Stomach (tissue), 9 donors: Measurements from ENCODE around the gene LOXL3. TPM values are rescaled to one million over a fixed set of nuclear protein-coding genes. Genes with fewer than 3 reads are reported as not detected.

Experiments used
- DNase-seq, 2 donors: peaks; one replicate each; pipeline versions ENCODE4 v3.0.0 to v3.0.0-alpha.2; 2013 to 2019
- H3K27ac ChIP-seq, 5 donors: fragments of 200-600 bp in 4 of 5; sonication (generic) in 4 of 5; one replicate each; pipeline ENCODE4 v1.5.1; 2013 to 2019; ENCODE audit warnings: mild to moderate bottlenecking in 1 of 5, moderate library complexity in 1 of 5
- H3K27me3 ChIP-seq, 3 donors: fragments of 200-600 bp; sonication (generic); one replicate each; pipeline ENCODE4 v1.5.1; 2017 to 2019; ENCODE audit warnings: mixed run types in 1 of 3
- H3K36me3 ChIP-seq, 4 donors: fragments of 200-600 bp; sonication (generic); 1 replicate in 3 of 4; 2 replicates in 1 of 4; pipeline ENCODE4 v1.5.1; 2016 to 2019
- H3K4me1 ChIP-seq, 4 donors: fragments of 200-600 bp; sonication (generic); one replicate each; pipeline ENCODE4 v1.5.1; 2016 to 2019
- H3K4me3 ChIP-seq, 4 donors: fragments of 200-600 bp; sonication (generic) in 3 of 4; one replicate each; pipeline ENCODE4 v1.5.1; 2016 to 2019; ENCODE audit warnings: mild to moderate bottlenecking in 1 of 4
- H3K9me3 ChIP-seq, 4 donors: fragments of 200-600 bp; sonication (generic); one replicate each; pipeline ENCODE4 v1.5.1; 2016 to 2019
- EP300 ChIP-seq: sonication (generic); formaldehyde crosslinking; IDR thresholded peaks from one replicate; pipeline ENCODE4 v1.6.1; 2017; ENCODE audit warnings: antibody characterized with exemption
- POLR2A ChIP-seq, 4 donors: fragments of 450-650 bp; IDR thresholded peaks; one replicate each; pipeline ENCODE4 v1.6.1; 2016; ENCODE audit warnings: antibody characterized with exemption in 4 of 4, control low read depth in 2 of 4, mild to moderate bottlenecking in 1 of 4, moderate library complexity in 1 of 4
- POLR2AphosphoS5 ChIP-seq, 3 donors: sonication (generic); formaldehyde crosslinking; IDR thresholded peaks; one replicate each; pipeline ENCODE4 v1.6.1; 2016; ENCODE audit warnings: antibody characterized with exemption in 3 of 3
- WGBS, 5 donors: extraction: QIAGEN DNeasy Blood & Tissue Kit in 3 of 5; methylation state at CpG; one replicate each; pipeline versions ENCODE4 v1.1.5 to v1.1.7; 2013 to 2018; 5-methylcytosine and 5-hydroxymethylcytosine counted together
- intact Hi-C: fragments of 100-400 bp; cut with DNase I; formaldehyde crosslinking; loops from one replicate; pipeline ENCODE4 v1.15.1; 2023; ENCODE audit warnings: low total_unique reads
- polyA plus RNA-seq, 3 donors: library from polyadenylated mRNA; stranded (reverse); fragments of 200-250 nt; gene quantifications; one replicate each; pipeline ENCODE4 v1.2.3, GENCODE V29; 2013
- total RNA-seq, 5 donors: library from RNA; depleted of rRNA; stranded (reverse); fragments of >200 nt; gene quantifications; one replicate each; pipeline versions ENCODE4 v1.1.0 to v1.2.3, GENCODE V29; 2014 to 2016
- TF ChIP-seq, protein P1 (sequence below), 7 experiments: fragments of 450-650 bp in 4 of 7; fragments of 200-600 bp in 3 of 7; sonication (generic) in 3 of 7; IDR thresholded peaks; one replicate each; pipeline ENCODE4 v1.5.1; 2016 to 2019; ENCODE audit warnings: antibody characterized with exemption in 7 of 7, control low read depth in 2 of 7, mild to moderate bottlenecking in 1 of 7
- donor health status: healthy with polysubstance abuse.
- donor health status: Bipolar disorder and iron deficiency.
- donor health status: healthy.

LOXL3 gene
- total and polyA plus RNA-seq, 8 donors = 0.76 to 49.0 (median 1.4) TPM

DNA sequence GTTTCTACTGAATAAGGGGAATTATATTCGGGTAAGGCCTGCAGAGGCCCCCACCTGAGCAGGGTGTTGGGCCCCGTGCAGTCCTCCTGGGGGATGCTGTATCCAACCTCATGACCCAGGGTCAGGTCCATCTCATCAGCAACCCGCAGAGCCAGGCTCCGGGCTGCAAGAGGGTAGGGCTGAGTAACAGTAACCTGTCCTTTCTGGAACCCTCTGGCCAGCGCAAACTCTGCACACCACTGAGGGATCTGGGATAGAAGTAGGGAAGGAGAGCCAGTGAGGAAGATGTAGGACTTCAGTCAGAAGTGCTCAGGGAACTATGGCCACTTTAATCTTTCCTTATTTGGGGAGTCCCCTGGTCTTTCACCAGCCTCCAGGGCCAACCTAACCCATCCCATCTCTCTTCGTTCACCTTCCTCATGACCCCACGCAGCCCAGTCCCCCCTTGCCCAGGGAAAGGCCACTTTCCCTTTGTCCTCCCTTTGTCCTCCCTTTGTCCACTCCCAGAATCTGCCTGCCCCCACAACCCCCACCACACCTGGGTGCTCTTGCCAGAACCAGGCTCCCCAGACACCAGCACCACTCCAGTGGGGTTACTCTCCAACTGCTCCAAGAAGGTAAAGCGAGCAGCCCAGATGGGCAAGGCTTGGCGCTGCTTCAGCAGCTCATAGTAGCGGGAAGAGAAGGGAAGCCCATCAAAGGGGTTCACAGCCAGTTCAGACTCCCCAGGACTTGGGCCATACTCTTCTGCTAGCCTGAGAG lies 28.6 kb downstream of the LOXL3 start:
- intact Hi-C loops = no loop called here
- TF ChIP-seq POLR2AphosphoS5 (IDR thresholded peaks at IDR 0.05) (no peak), EP300 (no peak), POLR2A (IDR thresholded peaks at IDR 0.05) (no peak)
- TF ChIP-seq, protein P1, sequence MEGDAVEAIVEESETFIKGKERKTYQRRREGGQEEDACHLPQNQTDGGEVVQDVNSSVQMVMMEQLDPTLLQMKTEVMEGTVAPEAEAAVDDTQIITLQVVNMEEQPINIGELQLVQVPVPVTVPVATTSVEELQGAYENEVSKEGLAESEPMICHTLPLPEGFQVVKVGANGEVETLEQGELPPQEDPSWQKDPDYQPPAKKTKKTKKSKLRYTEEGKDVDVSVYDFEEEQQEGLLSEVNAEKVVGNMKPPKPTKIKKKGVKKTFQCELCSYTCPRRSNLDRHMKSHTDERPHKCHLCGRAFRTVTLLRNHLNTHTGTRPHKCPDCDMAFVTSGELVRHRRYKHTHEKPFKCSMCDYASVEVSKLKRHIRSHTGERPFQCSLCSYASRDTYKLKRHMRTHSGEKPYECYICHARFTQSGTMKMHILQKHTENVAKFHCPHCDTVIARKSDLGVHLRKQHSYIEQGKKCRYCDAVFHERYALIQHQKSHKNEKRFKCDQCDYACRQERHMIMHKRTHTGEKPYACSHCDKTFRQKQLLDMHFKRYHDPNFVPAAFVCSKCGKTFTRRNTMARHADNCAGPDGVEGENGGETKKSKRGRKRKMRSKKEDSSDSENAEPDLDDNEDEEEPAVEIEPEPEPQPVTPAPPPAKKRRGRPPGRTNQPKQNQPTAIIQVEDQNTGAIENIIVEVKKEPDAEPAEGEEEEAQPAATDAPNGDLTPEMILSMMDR (IDR thresholded peaks at IDR 0.05) = no peak
- 89 to 94% (median 93%) methylated on average over 10 of the region's 10 CpGs for WGBS, 5 donors
- Histone ChIP-seq H3K4me1 (peaks cover 15 to 31% (median 18%) of the 10 kb centered on the region in 4 donors), H3K27me3 (peaks cover 0 to 9% (median 0%) of the 10 kb centered on the region in 3 donors), H3K36me3 (peaks cover 23 to 31% (median 29%) of the 10 kb centered on the region in 4 donors), H3K4me3 (no peak overlapping the region), H3K9me3 (no peaks in the 10 kb centered on the region), H3K27ac (no peak overlapping the region)
- DNase-seq = no peak

DNA sequence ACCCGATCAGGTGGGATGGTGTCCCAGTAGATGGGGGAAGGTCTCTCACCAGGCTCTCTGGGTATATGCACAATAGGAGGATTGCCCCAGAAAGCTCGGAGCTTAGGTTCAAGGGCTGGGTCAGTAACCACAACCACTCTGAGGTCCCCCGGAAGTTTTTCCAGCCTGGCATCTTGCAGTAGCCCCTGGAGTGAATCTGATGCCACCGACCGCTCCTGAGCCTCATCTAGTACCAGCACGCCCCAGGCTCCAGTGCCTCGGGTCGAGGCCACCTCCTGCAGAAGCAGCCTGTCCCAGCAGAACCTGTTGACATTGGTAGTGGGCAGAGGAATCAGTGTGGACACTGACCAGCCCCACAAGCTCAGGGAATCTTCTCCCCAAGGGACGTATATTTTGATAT lies 29.7 kb downstream of the LOXL3 start:
- TF ChIP-seq, protein P1 (IDR thresholded peaks at IDR 0.05) = no peak
- TF ChIP-seq POLR2A (IDR thresholded peaks at IDR 0.05) (no peak), POLR2AphosphoS5 (IDR thresholded peaks at IDR 0.05) (no peak), EP300 (no peak)
- H3K36me3 ChIP-seq = peaks cover 23 to 31% (median 29%) of the 10 kb centered on the region in 4 donors
- no peak for DNase-seq
- WGBS, 5 donors = 83 to 89% (median 88%) methylated on average over 8 to 9 of the region's 9 CpGs
- H3K27ac ChIP-seq = no peak overlapping the region
- H3K27me3 ChIP-seq = peaks cover 0 to 20% (median 10%) of the 10 kb centered on the region in 3 donors
- no peaks in the 10 kb centered on the region for H3K9me3 ChIP-seq
- H3K4me1 ChIP-seq = peaks cover 14 to 29% (median 18%) of the 10 kb centered on the region in 4 donors
- H3K4me3 ChIP-seq = no peak overlapping the region
- intact Hi-C loops = no loop called here

DNA sequence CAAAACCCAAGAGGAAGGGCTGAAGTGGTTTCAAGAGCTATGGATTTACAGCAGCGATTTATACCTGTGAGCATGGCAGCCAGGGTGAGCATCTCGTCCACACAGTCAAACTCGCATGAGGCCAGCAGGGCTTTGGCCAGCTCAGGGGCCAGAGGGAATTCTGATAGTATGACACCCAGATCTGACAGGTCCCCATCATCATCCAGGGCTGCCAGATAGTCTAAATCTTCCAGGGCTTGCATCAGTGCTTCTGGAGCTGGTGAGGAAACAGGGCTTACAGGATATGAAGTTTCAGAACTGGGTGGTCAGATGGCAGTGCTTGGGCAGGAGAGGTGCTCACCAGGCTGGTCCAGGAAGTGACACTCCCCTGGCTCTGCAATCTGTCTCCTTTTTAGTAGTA lies 31.2 kb downstream of the LOXL3 start:
- no peak for TF ChIP-seq POLR2AphosphoS5 (IDR thresholded peaks at IDR 0.05)
- no peak for TF ChIP-seq EP300
- TF ChIP-seq POLR2A (IDR thresholded peaks at IDR 0.05) = no peak
- TF ChIP-seq, protein P1 (IDR thresholded peaks at IDR 0.05) = no peak
- peaks cover 0 to 14% (median 3%) of the 10 kb centered on the region in 4 donors for H3K4me1 ChIP-seq
- intact Hi-C loops = no loop called here
- peaks cover 0 to 35% (median 25%) of the 10 kb centered on the region in 3 donors for H3K27me3 ChIP-seq
- H3K36me3 ChIP-seq = peaks cover 16 to 24% (median 20%) of the 10 kb centered on the region in 4 donors
- DNase-seq = no peak
- no peak overlapping the region for H3K4me3 ChIP-seq
- H3K9me3 ChIP-seq = no peaks in the 10 kb centered on the region
- no peak overlapping the region for H3K27ac ChIP-seq
- WGBS, 5 donors = 72 to 89% (median 82%) methylated on average over 2 to 3 of the region's 3 CpGs

DNA sequence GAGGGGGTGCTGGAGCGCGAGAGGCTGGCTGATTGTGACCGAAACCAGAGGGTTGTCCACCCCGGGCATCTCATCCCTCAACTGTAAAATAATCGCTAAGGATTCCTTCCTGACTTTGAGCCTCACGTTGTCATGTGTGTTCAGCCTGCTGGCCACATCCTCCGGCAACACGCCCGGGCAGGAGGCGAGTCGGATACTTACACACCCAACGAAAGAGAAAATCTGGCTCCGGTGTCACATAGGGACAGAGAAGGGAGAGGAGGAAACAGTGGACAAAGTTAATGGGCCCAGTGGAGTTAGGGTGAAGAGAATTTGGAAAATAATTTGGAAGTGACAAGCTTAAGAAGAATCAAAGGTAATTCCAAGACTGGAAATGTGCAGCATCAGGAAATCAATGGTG lies 37.1 kb downstream of the LOXL3 start:
- Histone ChIP-seq H3K9me3 (no peaks in the 10 kb centered on the region), H3K4me1 (peaks cover 32 to 39% (median 35%) of the 10 kb centered on the region in 4 donors), H3K27me3 (peaks cover 38 to 93% (median 84%) of the 10 kb centered on the region in 3 donors), H3K4me3 (peak overlapping the region in 3 of 4 donors; percentile 34 to 55 (median 39)), H3K27ac (no peak overlapping the region), H3K36me3 (no peaks in the 10 kb centered on the region)
- intact Hi-C loops = no loop called here
- WGBS, 5 donors = 70 to 74% (median 73%) methylated on average over 13 of the region's 13 CpGs
- TF ChIP-seq EP300 = no peak
- TF ChIP-seq, protein P1 (IDR thresholded peaks at IDR 0.05) = no peak
- no peak for TF ChIP-seq POLR2AphosphoS5 (IDR thresholded peaks at IDR 0.05)
- no peak for TF ChIP-seq POLR2A (IDR thresholded peaks at IDR 0.05)
- DNase-seq = no peak
